ENCODE results near the gene SHOC2.

SHOC2 gene

GRCh38 chr10:110992006-110992800 lies 72.8 kb downstream of the SHOC2 start:
- DNase-seq: no peak

- DNase-seq: peak; percentile 31
These were observed 73.8 kb downstream of the SHOC2 start for GRCh38 chr10:110993024-110993693.

- no peak for DNase-seq
These were observed 75.1 kb downstream of the SHOC2 start for GRCh38 chr10:110994406-110995086.

GRCh38 chr10:110995301-110995700 lies 75.9 kb downstream of the SHOC2 start:
- no peak for DNase-seq

- DNase-seq: no peak
These were observed 76.9 kb downstream of the SHOC2 start for GRCh38 chr10:110996256-110996655.

GRCh38 chr10:111004016-111004415 lies 84.6 kb downstream of the SHOC2 start:
- no peak for DNase-seq

- DNase-seq: no peak
These were observed 88.1 kb downstream of the SHOC2 start for GRCh38 chr10:111007486-111007885.

- no peak for DNase-seq
These were observed 95.8 kb downstream of the SHOC2 start for GRCh38 chr10:111015181-111015580.

- no peak for DNase-seq
These were observed 97.7 kb downstream of the SHOC2 start for GRCh38 chr10:111017098-111017497.

- DNase-seq: no peak
These were observed 98.6 kb downstream of the SHOC2 start for GRCh38 chr10:111018021-111018420.

GRCh38 chr10:111023060-111023459 lies 103.7 kb downstream of the SHOC2 start:
- DNase-seq: no peak

- no peak for DNase-seq
These were observed 110.8 kb downstream of the SHOC2 start for GRCh38 chr10:111030042-111030750.

GRCh38 chr10:111034598-111035310 lies 115.3 kb downstream of the SHOC2 start:
- no peak for DNase-seq

GRCh38 chr10:111035542-111035941 lies 116.1 kb downstream of the SHOC2 start:
- DNase-seq: no peak

- DNase-seq: no peak
These were observed 118.5 kb downstream of the SHOC2 start for GRCh38 chr10:111037858-111038257.

- DNase-seq: no peak
These were observed 120.1 kb downstream of the SHOC2 start for GRCh38 chr10:111039522-111039921.

GRCh38 chr10:111057006-111057405 lies 137.6 kb downstream of the SHOC2 start:
- DNase-seq: no peak
